Raji (cell line): Measurements from ENCODE around the gene METTL24.

ENCODE experiments used
- POLR2A ChIP-seq: IDR thresholded peaks from 2 replicates; pipeline ENCODE4 v1.6.1; 2011; ENCODE audit warnings: low read depth, low read length, control low read depth; ENCODE audit not compliant: insufficient read depth

The METTL24 gene

GRCh38 chr6:110351986-110352385 lies 6.2 kb downstream of the METTL24 start:
- TF ChIP-seq POLR2A, result no peak

GRCh38 chr6:110351546-110351945 lies 6.6 kb downstream of the METTL24 start:
- no peak for TF ChIP-seq POLR2A

GRCh38 chr6:110348961-110349690 lies 9.0 kb downstream of the METTL24 start:
- no peak for TF ChIP-seq POLR2A

- no peak for TF ChIP-seq POLR2A
Measured at GRCh38 chr6:110345025-110345424, 13.1 kb downstream of the METTL24 start.

- no peak for TF ChIP-seq POLR2A
Measured at GRCh38 chr6:110342759-110343158, 15.4 kb downstream of the METTL24 start.

- TF ChIP-seq POLR2A, result no peak
Measured at GRCh38 chr6:110341663-110342596, 16.2 kb downstream of the METTL24 start.

- no peak for TF ChIP-seq POLR2A
Measured at GRCh38 chr6:110341067-110341466, 17.1 kb downstream of the METTL24 start.

GRCh38 chr6:110340392-110340965 lies 17.7 kb downstream of the METTL24 start:
- TF ChIP-seq POLR2A, result no peak

- TF ChIP-seq POLR2A, result no peak
Measured at GRCh38 chr6:110338820-110339470, 19.2 kb downstream of the METTL24 start.

GRCh38 chr6:110337486-110337885 lies 20.7 kb downstream of the METTL24 start:
- TF ChIP-seq POLR2A, result no peak

GRCh38 chr6:110334423-110335180 lies 23.5 kb downstream of the METTL24 start:
- TF ChIP-seq POLR2A, result no peak

- TF ChIP-seq POLR2A, result no peak
Measured at GRCh38 chr6:110332281-110332680, 25.9 kb downstream of the METTL24 start.

GRCh38 chr6:110331816-110332215 lies 26.3 kb downstream of the METTL24 start:
- no peak for TF ChIP-seq POLR2A

- no peak for TF ChIP-seq POLR2A
Measured at GRCh38 chr6:110331390-110331789, 26.8 kb downstream of the METTL24 start.
